SK-N-SH treated with all-trans-retinoic acid at 6 μM for 48 hours (cell line): Measurements from ENCODE around the gene OGFOD3.

Experiments
- ARNTL ChIP-seq: fragments of 450-650 bp; formaldehyde crosslinking; IDR thresholded peaks from 2 replicates; pipeline ENCODE4 v1.5.0; 2020; ENCODE audit warnings: low read depth, mild to moderate bottlenecking, moderate library complexity, borderline replicate concordance
- PATZ1 ChIP-seq: fragments of 250-450 bp; sonication (Bioruptor Pico); IDR thresholded peaks from 2 replicates; pipeline ENCODE4 v1.8.0; 2020; ENCODE audit warnings: mild to moderate bottlenecking, moderate library complexity, borderline replicate concordance
- PPARA ChIP-seq: fragments of 250-450 bp; sonication (Bioruptor Pico); IDR thresholded peaks from 2 replicates; pipeline ENCODE4 v1.5.0; 2020; ENCODE audit warnings: mild to moderate bottlenecking, borderline replicate concordance
- RARB ChIP-seq: fragments of 250-450 bp; sonication (Bioruptor Pico); IDR thresholded peaks from 2 replicates; pipeline ENCODE4 v1.8.0; 2021; ENCODE audit warnings: mild to moderate bottlenecking, moderate library complexity
- ZFP3 ChIP-seq: fragments of 250-450 bp; sonication (Bioruptor Pico); IDR thresholded peaks from 2 replicates; pipeline ENCODE4 v1.5.0; 2020; ENCODE audit warnings: mild to moderate bottlenecking, moderate library complexity
- ZFP30 ChIP-seq: fragments of 450-650 bp; formaldehyde crosslinking; IDR thresholded peaks from 2 replicates; pipeline ENCODE4 v1.5.0; 2022; ENCODE audit warnings: mild to moderate bottlenecking, moderate library complexity
- ZNF565 ChIP-seq: fragments of 450-650 bp; formaldehyde crosslinking; conservative IDR thresholded peaks from 2 replicates; pipeline ENCODE4 v1.5.0; 2020; ENCODE audit warnings: low read depth, mild to moderate bottlenecking, moderate library complexity
- ZNF70 ChIP-seq: fragments of 450-650 bp; formaldehyde crosslinking; IDR thresholded peaks from 2 replicates; pipeline ENCODE4 v1.5.0; 2020; ENCODE audit warnings: mild to moderate bottlenecking, moderate library complexity

- no peak for TF ChIP-seq PATZ1 (CRISPR knock-in tag)
- TF ChIP-seq PPARA (CRISPR knock-in tag): no peak
- TF ChIP-seq ARNTL: no peak
- TF ChIP-seq ZNF565 (CRISPR knock-in tag): no peak
- TF ChIP-seq RARB: no peak
- TF ChIP-seq ZFP30: no peak
- no peak for TF ChIP-seq ZFP3 (CRISPR knock-in tag)
- TF ChIP-seq ZNF70 (CRISPR knock-in tag): no peak
Observed at GRCh38 chr17:82394278-82394677, 24.1 kb downstream of the OGFOD3 start.
